HG02623 (cell line): Measurements from ENCODE around the gene GYS2.

Experiments used
- ATAC-seq: cut with Tn5 transposase; IDR thresholded peaks from one replicate; pipeline ENCODE4 v1.9.1; 2021; ENCODE audit warnings: moderate library complexity; ENCODE audit not compliant: unreplicated experiment

Gene GYS2

DNA sequence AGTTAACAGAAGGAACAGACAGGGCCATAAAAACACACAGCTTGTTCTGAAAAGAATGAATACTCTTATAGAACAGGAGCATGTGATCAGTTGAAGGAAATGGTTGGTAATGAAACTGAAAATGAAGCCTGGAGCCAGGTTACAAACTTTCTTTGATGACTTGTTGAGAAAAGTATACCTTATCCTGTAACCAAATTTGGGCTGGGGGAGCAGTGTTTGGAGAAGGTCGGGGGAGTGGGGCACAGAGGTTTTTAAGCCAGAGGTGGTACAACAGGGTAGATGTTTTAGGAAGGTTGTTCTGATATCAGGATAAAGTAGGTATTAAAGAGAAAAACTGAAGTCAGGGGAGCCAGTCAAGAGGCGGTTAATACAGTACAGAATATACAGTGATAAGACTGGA is 94.9 kb downstream of the GYS2 start:
- ATAC-seq: peak; percentile 96

GRCh38 chr12:21507849-21508248 is 96.8 kb downstream of the GYS2 start:
- ATAC-seq: no peak

DNA sequence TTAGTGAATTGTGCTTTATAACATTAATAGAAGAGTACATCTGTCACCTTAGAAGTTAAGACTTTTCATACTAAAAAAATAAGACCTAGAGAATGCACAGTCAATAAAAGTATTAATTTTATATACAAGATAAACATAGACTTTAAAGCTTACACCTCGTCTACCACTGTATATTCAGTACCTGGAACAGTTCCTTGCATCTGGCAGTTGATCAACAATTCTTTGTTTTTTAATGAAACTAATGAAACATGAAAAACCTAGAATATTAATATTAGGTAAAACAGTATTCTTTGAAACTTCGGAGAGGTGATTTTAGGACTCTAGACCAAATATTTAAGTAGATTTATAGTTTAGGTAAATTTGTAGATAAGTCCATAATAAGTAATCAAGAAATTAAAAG is 98.8 kb downstream of the GYS2 start:
- ATAC-seq: no peak

GRCh38 chr12:21502872-21503271 is 101.8 kb downstream of the GYS2 start:
- no peak for ATAC-seq

DNA sequence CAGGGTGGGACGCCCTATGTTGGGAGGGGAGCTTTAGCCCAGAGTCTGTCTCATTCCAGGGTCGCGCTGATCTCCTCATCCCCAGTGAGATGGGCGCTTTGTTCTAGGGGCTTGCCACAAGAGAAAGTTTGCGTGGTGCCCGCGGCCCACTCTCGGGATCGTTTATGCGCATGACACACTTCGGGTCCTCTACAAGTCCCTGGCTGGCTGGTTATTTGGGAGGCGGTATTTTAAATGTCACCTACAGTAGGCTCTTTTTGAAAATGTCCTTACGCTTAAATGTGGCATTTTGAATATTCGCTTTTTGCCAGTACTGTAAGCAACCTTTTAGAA is 102.5 kb downstream of the GYS2 start:
- no peak for ATAC-seq

- ATAC-seq: peak; percentile 99
Observed at GRCh38 chr12:21501258-21502163, 103.1 kb downstream of the GYS2 start, which contains the start of the genes GOLT1B and RECQL. Gene GOLT1B (plus strand): TSS chr12:21501789. CDS start chr12:21501924, 135 bp downstream. Gene RECQL (minus strand): TSS chr12:21501635. CDS start chr12:21499570, 2,065 bp downstream.

DNA sequence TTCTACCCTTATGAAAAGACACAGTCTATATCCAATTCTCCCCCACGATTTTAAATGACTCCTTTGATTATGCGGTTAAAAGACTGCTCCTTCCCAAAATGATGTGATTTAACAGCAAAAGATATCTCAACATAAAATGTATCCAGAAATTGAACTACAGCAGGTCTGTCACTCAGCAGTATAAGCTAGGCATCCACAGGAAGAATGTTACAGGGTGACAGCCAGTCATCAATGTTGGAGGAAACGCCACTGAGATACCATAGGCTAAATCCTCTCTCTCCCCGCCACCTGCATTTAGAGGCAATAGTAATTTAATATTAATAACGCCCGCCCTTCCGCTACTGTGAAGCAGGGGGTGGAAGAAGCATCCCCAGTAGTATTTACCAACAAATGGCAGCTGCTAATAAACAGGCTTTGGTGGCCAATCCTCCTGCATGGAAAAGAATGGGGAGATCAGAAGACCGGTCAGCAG is 103.8 kb downstream of the GYS2 start:
- peak; percentile 0 for ATAC-seq

DNA sequence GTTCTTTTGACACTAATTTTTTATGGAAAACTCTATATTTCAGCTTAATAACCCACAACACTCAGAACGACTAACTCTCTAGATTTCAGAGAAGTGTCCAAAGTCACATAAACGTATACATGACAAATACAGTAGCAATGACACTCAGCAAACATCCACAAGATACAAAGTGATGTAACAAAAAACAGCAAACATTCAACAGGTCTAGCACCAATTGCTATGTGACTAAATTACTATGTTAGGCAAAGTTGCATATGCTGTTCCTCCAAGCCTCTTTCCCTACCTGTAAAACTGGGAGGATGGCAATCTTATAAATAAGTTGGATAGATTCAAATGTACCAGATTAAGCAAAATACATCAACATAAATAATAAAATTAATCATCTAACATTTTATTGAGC is 104.9 kb downstream of the GYS2 start:
- no peak for ATAC-seq
